NCI-H524 treated with DMSO at 0.1 percent for 48 hours (cell line): ENCODE measurements around the gene BTF3.

Experiments
- DNase-seq: peaks from one replicate; lab custom pipeline; 2025; lab: John Stamatoyannopoulos, UW

Gene BTF3

GRCh38 chr5:73525606-73526203, 27.5 kb downstream of the BTF3 start:
- no peak for DNase-seq

- DNase-seq: no peak
Measured at GRCh38 chr5:73528248-73528647, 30.0 kb downstream of the BTF3 start.

GRCh38 chr5:73529081-73529480, 30.8 kb downstream of the BTF3 start:
- DNase-seq: no peak

GRCh38 chr5:73531356-73531755, 33.1 kb downstream of the BTF3 start:
- DNase-seq: no peak

- DNase-seq: no peak
Measured at GRCh38 chr5:73532195-73532594, 34.0 kb downstream of the BTF3 start.

- no peak for DNase-seq
Measured at GRCh38 chr5:73534011-73534644, 35.9 kb downstream of the BTF3 start.

GRCh38 chr5:73534971-73535370, 36.7 kb downstream of the BTF3 start:
- no peak for DNase-seq

- no peak for DNase-seq
Measured at GRCh38 chr5:73539730-73540129, 41.5 kb downstream of the BTF3 start.

GRCh38 chr5:73540192-73540591, 42.0 kb downstream of the BTF3 start:
- DNase-seq: no peak

GRCh38 chr5:73542020-73542419, 43.8 kb downstream of the BTF3 start:
- no peak for DNase-seq

GRCh38 chr5:73544429-73545402, 46.5 kb downstream of the BTF3 start:
- no peak for DNase-seq

GRCh38 chr5:73545403-73545779, 47.1 kb downstream of the BTF3 start:
- DNase-seq: no peak

GRCh38 chr5:73550016-73550415, 51.8 kb downstream of the BTF3 start:
- DNase-seq: no peak

GRCh38 chr5:73552642-73553041, 54.4 kb downstream of the BTF3 start:
- no peak for DNase-seq
